Measurements from ENCODE around the gene OPA3. TPM values are rescaled to one million over a fixed set of nuclear protein-coding genes. Genes with fewer than 3 reads are reported as not detected.
"Not testable (repeated sequence)": the region's sequence is repeated elsewhere in the genome, so short reads cannot be mapped to it uniquely, and the experiment has no call there.

OPA3 gene
- total RNA-seq, 1 experiment from 2014 or later = 10.1 TPM

GRCh38 chr19:45629704-45630103 lies 45.1 kb upstream of the OPA3 start:
- peaks cover 6% of the 10 kb centered on the region for H3K36me3 Mint-ChIP-seq
- no peaks in the 10 kb centered on the region for H3K9me3 Mint-ChIP-seq
- CTCF ChIA-PET = interaction anchor here (6.2 kb wide), 1 partner anchor 13 kb away, joined by 47 read pairs; no protein-coding TSS in a partner anchor
- H3K4me1 Mint-ChIP-seq = peaks cover 18% of the 10 kb centered on the region
- H3K27me3 Mint-ChIP-seq (ENCODE audit: low read depth) = no peaks in the 10 kb centered on the region; the same call in 1 of the 2 replicates
- POLR2A ChIA-PET = no interaction called here
- no peak for TF ChIP-seq E2F4 (CRISPR knock-in tag; IDR thresholded peaks at IDR 0.05; ENCODE audit: borderline replicate concordance, low read depth)
- no peak for TF ChIP-seq HMGXB4 (CRISPR knock-in tag; IDR thresholded peaks at IDR 0.05)
- no peak for TF ChIP-seq ZNF423 (CRISPR knock-in tag; IDR thresholded peaks at IDR 0.05)
- TF ChIP-seq ZNF138 (CRISPR knock-in tag; conservative IDR thresholded peaks at IDR 0.05) = no peak
- no peak for TF ChIP-seq TEAD4 (CRISPR knock-in tag; IDR thresholded peaks at IDR 0.05)
- no peak for TF ChIP-seq AR (CRISPR knock-in tag; IDR thresholded peaks at IDR 0.05)
- TF ChIP-seq SOX15 (CRISPR knock-in tag; IDR thresholded peaks at IDR 0.05) = no peak
- no peak for TF ChIP-seq TP53 (CRISPR knock-in tag; IDR thresholded peaks at IDR 0.05)
- no peak for TF ChIP-seq ZNF532 (CRISPR knock-in tag; IDR thresholded peaks at IDR 0.05; ENCODE audit: borderline replicate concordance)
- no peak for TF ChIP-seq ZNF396 (CRISPR knock-in tag; IDR thresholded peaks at IDR 0.05; ENCODE audit: borderline replicate concordance)
- no peak for TF ChIP-seq FOXP1 (CRISPR knock-in tag; IDR thresholded peaks at IDR 0.05; ENCODE audit: borderline replicate concordance)
- TF ChIP-seq KAT7 (CRISPR knock-in tag; IDR thresholded peaks at IDR 0.05; ENCODE audit: borderline replicate concordance) = no peak
- TF ChIP-seq ZNF219 (CRISPR knock-in tag; IDR thresholded peaks at IDR 0.05; ENCODE audit: borderline replicate concordance) = no peak
- no peak for TF ChIP-seq ZMAT4 (CRISPR knock-in tag; IDR thresholded peaks at IDR 0.05)
- H3K27ac Mint-ChIP-seq = no peak overlapping the region
- DNase-seq (ENCODE audit: low spot score) (no peak), ATAC-seq (no peak)
- no peak overlapping the region for H3K4me3 Mint-ChIP-seq

GRCh38 chr19:45628219-45628618 lies 43.6 kb upstream of the OPA3 start:
- ATAC-seq; H3K27me3 Mint-ChIP-seq (ENCODE audit: low read depth); H3K4me3 Mint-ChIP-seq; POLR2A ChIA-PET; DNase-seq (ENCODE audit: low spot score); CTCF ChIA-PET; H3K9me3 Mint-ChIP-seq; H3K27ac Mint-ChIP-seq: not testable (repeated sequence)
- H3K4me1 Mint-ChIP-seq = peaks cover 18% of the 10 kb centered on the region
- peaks cover 11% of the 10 kb centered on the region for H3K36me3 Mint-ChIP-seq

Data from WTC11 (cell line).